ENCODE results near the gene ASS1. TPM values are rescaled to one million over a fixed set of nuclear protein-coding genes. Genes with fewer than 3 reads are reported as not detected.

ASS1 gene
- total and polyA plus RNA-seq, 2 of the 13 experiments (the other 11 are each of a cell fraction or from before 2014, with no cell fraction given): 77.6 to 122 TPM

GRCh38 chr9:130446101-130446861, 1.5 kb downstream of the ASS1 start (continued):
- TF ChIP-seq, protein P1, sequence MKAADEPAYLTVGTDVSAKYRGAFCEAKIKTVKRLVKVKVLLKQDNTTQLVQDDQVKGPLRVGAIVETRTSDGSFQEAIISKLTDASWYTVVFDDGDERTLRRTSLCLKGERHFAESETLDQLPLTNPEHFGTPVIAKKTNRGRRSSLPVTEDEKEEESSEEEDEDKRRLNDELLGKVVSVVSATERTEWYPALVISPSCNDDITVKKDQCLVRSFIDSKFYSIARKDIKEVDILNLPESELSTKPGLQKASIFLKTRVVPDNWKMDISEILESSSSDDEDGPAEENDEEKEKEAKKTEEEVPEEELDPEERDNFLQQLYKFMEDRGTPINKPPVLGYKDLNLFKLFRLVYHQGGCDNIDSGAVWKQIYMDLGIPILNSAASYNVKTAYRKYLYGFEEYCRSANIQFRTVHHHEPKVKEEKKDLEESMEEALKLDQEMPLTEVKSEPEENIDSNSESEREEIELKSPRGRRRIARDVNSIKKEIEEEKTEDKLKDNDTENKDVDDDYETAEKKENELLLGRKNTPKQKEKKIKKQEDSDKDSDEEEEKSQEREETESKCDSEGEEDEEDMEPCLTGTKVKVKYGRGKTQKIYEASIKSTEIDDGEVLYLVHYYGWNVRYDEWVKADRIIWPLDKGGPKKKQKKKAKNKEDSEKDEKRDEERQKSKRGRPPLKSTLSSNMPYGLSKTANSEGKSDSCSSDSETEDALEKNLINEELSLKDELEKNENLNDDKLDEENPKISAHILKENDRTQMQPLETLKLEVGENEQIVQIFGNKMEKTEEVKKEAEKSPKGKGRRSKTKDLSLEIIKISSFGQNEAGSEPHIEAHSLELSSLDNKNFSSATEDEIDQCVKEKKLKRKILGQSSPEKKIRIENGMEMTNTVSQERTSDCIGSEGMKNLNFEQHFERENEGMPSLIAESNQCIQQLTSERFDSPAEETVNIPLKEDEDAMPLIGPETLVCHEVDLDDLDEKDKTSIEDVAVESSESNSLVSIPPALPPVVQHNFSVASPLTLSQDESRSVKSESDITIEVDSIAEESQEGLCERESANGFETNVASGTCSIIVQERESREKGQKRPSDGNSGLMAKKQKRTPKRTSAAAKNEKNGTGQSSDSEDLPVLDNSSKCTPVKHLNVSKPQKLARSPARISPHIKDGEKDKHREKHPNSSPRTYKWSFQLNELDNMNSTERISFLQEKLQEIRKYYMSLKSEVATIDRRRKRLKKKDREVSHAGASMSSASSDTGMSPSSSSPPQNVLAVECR (CRISPR knock-in tag; IDR thresholded peaks at IDR 0.05; ENCODE audit: borderline replicate concordance): peak; percentile 21; the same call in 1 of the 2 replicates
- TF ChIP-seq NFATC3 (CRISPR knock-in tag; IDR thresholded peaks at IDR 0.05): no peak
- no peak for TF ChIP-seq ATM (IDR thresholded peaks at IDR 0.05; ENCODE audit: borderline replicate concordance)
- 0 out of 2 replicates have a peak, but pooled peaks have one; percentile 34 for TF ChIP-seq ZMAT3 (CRISPR knock-in tag; conservative IDR thresholded peaks at IDR 0.05)
- no peak for TF ChIP-seq ZNF333 (CRISPR knock-in tag; IDR thresholded peaks at IDR 0.05; ENCODE audit: borderline replicate concordance)
- TF ChIP-seq EP300 (IDR thresholded peaks at IDR 0.05; ENCODE audit: low read depth in 2 of 2, low read length in 2 of 2): no peak
- TF ChIP-seq EP300 (CRISPR knock-in tag; IDR thresholded peaks at IDR 0.05; ENCODE audit: borderline replicate concordance): no peak
- TF ChIP-seq ZNF224 (CRISPR knock-in tag; IDR thresholded peaks at IDR 0.05): no peak
- 0 out of 2 replicates have a peak, but pooled peaks have one; percentile 24 for TF ChIP-seq SMAD1 (CRISPR knock-in tag; IDR thresholded peaks at IDR 0.05; ENCODE audit: borderline replicate concordance, low read depth)
- TF ChIP-seq PHF21A (CRISPR knock-in tag; IDR thresholded peaks at IDR 0.05): no peak
- TF ChIP-seq ZBTB2 (CRISPR knock-in tag; IDR thresholded peaks at IDR 0.05; ENCODE audit: low read depth): no peak
- TF ChIP-seq, protein P2, sequence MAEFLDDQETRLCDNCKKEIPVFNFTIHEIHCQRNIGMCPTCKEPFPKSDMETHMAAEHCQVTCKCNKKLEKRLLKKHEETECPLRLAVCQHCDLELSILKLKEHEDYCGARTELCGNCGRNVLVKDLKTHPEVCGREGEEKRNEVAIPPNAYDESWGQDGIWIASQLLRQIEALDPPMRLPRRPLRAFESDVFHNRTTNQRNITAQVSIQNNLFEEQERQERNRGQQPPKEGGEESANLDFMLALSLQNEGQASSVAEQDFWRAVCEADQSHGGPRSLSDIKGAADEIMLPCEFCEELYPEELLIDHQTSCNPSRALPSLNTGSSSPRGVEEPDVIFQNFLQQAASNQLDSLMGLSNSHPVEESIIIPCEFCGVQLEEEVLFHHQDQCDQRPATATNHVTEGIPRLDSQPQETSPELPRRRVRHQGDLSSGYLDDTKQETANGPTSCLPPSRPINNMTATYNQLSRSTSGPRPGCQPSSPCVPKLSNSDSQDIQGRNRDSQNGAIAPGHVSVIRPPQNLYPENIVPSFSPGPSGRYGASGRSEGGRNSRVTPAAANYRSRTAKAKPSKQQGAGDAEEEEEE (CRISPR knock-in tag; IDR thresholded peaks at IDR 0.05; ENCODE audit: borderline replicate concordance): no peak
- no peak for TF ChIP-seq POLR2G (IDR thresholded peaks at IDR 0.05; ENCODE audit: low read depth, low read length)
- 0 out of 2 replicates have a peak, but pooled peaks have one; percentile 16 for TF ChIP-seq ZNF564 (CRISPR knock-in tag; IDR thresholded peaks at IDR 0.05)
- TF ChIP-seq ZNF777 (CRISPR knock-in tag; IDR thresholded peaks at IDR 0.05): no peak
- no peak for TF ChIP-seq CREB1 (IDR thresholded peaks at IDR 0.05)
- no peak for TF ChIP-seq CREB1 (CRISPR knock-in tag; IDR thresholded peaks at IDR 0.05)

All from HepG2 (cell line).